IMR-90 (cell line): ENCODE measurements around the gene HOXC5. TPM values are rescaled to one million over a fixed set of nuclear protein-coding genes. Genes with fewer than 3 reads are reported as not detected.

Source experiments
- ATAC-seq: fragments of 200-7000 bp; cut with Tn5 transposase; 2 replicates; pipeline ENCODE4 v1.9.1; 2020; ENCODE audit warnings: low read depth, mild to moderate bottlenecking, moderate library complexity
- BruUV-seq: library from RNA; stranded (reverse); fragments of 400-500 nt; replicated peaks from 2 replicates; lab custom pipeline; 2021; lab: Mats Ljungman, UMichigan
- CTCF ChIA-PET: fragments of 300-600 bp; formaldehyde crosslinking; extraction: SDS; loops from one replicate; lab custom pipeline; 2021; ENCODE audit warnings: antibody characterized with exemption; lab: Yijun Ruan, JAX
- POLR2A ChIA-PET: fragments of 300-600 bp; sonication (Branson Sonifier 250); formaldehyde crosslinking; loops from one replicate; lab custom pipeline; 2022; ENCODE audit warnings: antibody characterized with exemption; ENCODE audit not compliant: unreplicated experiment; lab: Charles Lee
- DNase-seq: peaks from one replicate; pipeline ENCODE4 v3.0.0; 2013
- H2AFZ ChIP-seq: replicated peaks from 2 replicates; pipeline ENCODE3; 2013; ENCODE audit warnings: low read length, mild to moderate bottlenecking; ENCODE audit not compliant: poor library complexity
- H2AK5ac ChIP-seq: 2 replicates; pipeline ENCODE4 v1.6.1; 2013; ENCODE audit warnings: low read depth, low read length, inconsistent platforms
- H2AK9ac ChIP-seq: replicated peaks from 2 replicates; pipeline ENCODE3; 2013; ENCODE audit warnings: mild to moderate bottlenecking, low read depth, low read length, moderate library complexity; ENCODE audit not compliant: poor library complexity
- H2BK120ac ChIP-seq: 2 replicates; pipeline ENCODE4 v1.6.1; 2013; ENCODE audit warnings: low read depth, low read length, inconsistent platforms
- H2BK15ac ChIP-seq: 3 replicates; pipeline ENCODE4 v1.6.1; 2013; ENCODE audit warnings: low read depth, low read length, inconsistent platforms
- H2BK20ac ChIP-seq: 2 replicates; pipeline ENCODE4 v1.6.1; 2013; ENCODE audit warnings: low read depth, mild to moderate bottlenecking, inconsistent platforms, low read length, moderate library complexity
- H2BK5ac ChIP-seq: 2 replicates; pipeline ENCODE4 v1.6.1; 2013; ENCODE audit warnings: mild to moderate bottlenecking, low read depth, low read length, inconsistent platforms; ENCODE audit not compliant: poor library complexity, severe bottlenecking
- H3K14ac ChIP-seq: replicated peaks from 2 replicates; pipeline ENCODE4 v1.6.1; 2013; ENCODE audit warnings: low read depth, low read length, inconsistent platforms
- H3K18ac ChIP-seq: 2 replicates; pipeline ENCODE4 v1.6.1; 2013; ENCODE audit warnings: low read depth, low read length, control low read depth
- H3K23ac ChIP-seq: 2 replicates; pipeline ENCODE4 v1.6.1; 2013; ENCODE audit warnings: low read depth, low read length, inconsistent platforms
- H3K27ac ChIP-seq: 2 replicates; pipeline ENCODE4 v1.5.1; 2013; ENCODE audit warnings: mild to moderate bottlenecking, control low read depth, low read length; ENCODE audit not compliant: insufficient read depth
- H3K27me3 ChIP-seq: 2 replicates; pipeline ENCODE4 v1.6.1; 2013; ENCODE audit warnings: low read length; ENCODE audit not compliant: control insufficient read depth, insufficient read depth
- H3K36me3 ChIP-seq: 2 replicates; pipeline ENCODE4 v1.6.1; 2013; ENCODE audit warnings: low read length, mixed read lengths; ENCODE audit not compliant: control insufficient read depth, insufficient read depth
- H3K4ac ChIP-seq: 2 replicates; pipeline ENCODE4 v1.6.1; 2013; ENCODE audit warnings: low read depth, low read length, inconsistent platforms
- H3K4me1 ChIP-seq: 2 replicates; pipeline ENCODE4 v1.6.1; 2013; ENCODE audit warnings: low read length, mixed read lengths; ENCODE audit not compliant: control insufficient read depth, insufficient read depth
- H3K4me2 ChIP-seq: 2 replicates; pipeline ENCODE4 v1.6.1; 2013; ENCODE audit warnings: low read depth, mild to moderate bottlenecking, control low read depth, low read length, moderate library complexity
- H3K4me3 ChIP-seq: 2 replicates; pipeline ENCODE4 v1.5.1; 2013; ENCODE audit warnings: low read depth, mild to moderate bottlenecking, control low read depth, low read length, moderate library complexity; ENCODE audit not compliant: insufficient read depth
- H3K56ac ChIP-seq: 2 replicates; pipeline ENCODE4 v1.6.1; 2013; ENCODE audit warnings: low read length, inconsistent platforms; ENCODE audit not compliant: insufficient read depth; ENCODE audit errors: extremely low read depth
- H3K79me1 ChIP-seq, 2 experiments: 2 replicates each; pipeline ENCODE4 v1.6.1; 2013; ENCODE audit warnings: low read length in 2 of 2, inconsistent platforms in 1 of 2, low read depth in 1 of 2
- H3K9ac ChIP-seq: 2 replicates; pipeline ENCODE4 v1.6.1; 2013; ENCODE audit warnings: low read depth, low read length, control low read depth
- H3K9me1 ChIP-seq: 2 replicates; pipeline ENCODE4 v1.6.1; 2013; ENCODE audit warnings: low read length, inconsistent platforms; ENCODE audit not compliant: insufficient read depth
- H3K9me3 ChIP-seq: 2 replicates; pipeline ENCODE4 v1.6.1; 2013; ENCODE audit warnings: low read length; ENCODE audit not compliant: control insufficient read depth, insufficient read depth
- H4K20me1 ChIP-seq: 2 replicates; pipeline ENCODE4 v1.6.1; 2013; ENCODE audit warnings: low read length, inconsistent platforms; ENCODE audit not compliant: insufficient read depth
- H4K5ac ChIP-seq: 2 replicates; pipeline ENCODE4 v1.6.1; 2013; ENCODE audit warnings: mild to moderate bottlenecking, low read depth, low read length, control low read depth
- H4K8ac ChIP-seq, 2 experiments: 2 replicates each; pipeline ENCODE4 v1.6.1; 2013; ENCODE audit warnings: low read depth in 2 of 2, low read length in 2 of 2, control low read depth in 1 of 2, inconsistent platforms in 1 of 2
- H4K91ac ChIP-seq: 2 replicates; pipeline ENCODE4 v1.6.1; 2013; ENCODE audit warnings: low read depth, low read length, inconsistent platforms; ENCODE audit not compliant: insufficient read depth
- BHLHE40 ChIP-seq: fragments of 150-350 bp; IDR thresholded peaks from 2 replicates; pipeline ENCODE4 v1.6.1; 2016; ENCODE audit warnings: mild to moderate bottlenecking, low read depth, low read length
- CEBPB ChIP-seq: IDR thresholded peaks from 2 replicates; pipeline ENCODE4 v1.6.1; 2012; ENCODE audit warnings: low read depth, low read length, improper control_type of control experiment
- CTCF ChIP-seq: conservative IDR thresholded peaks from 2 replicates; pipeline ENCODE4 v1.5.1; 2012; ENCODE audit warnings: mild to moderate bottlenecking, low read depth, low read length, improper control_type of control experiment
- ELK1 ChIP-seq: fragments of 150-350 bp; IDR thresholded peaks from 2 replicates; pipeline ENCODE4 v1.6.1; 2016; ENCODE audit warnings: low read depth, mild to moderate bottlenecking, low read length, moderate library complexity, borderline replicate concordance
- MAFK ChIP-seq: IDR thresholded peaks from 2 replicates; pipeline ENCODE4 v1.6.1; 2012; ENCODE audit warnings: low read depth, low read length, improper control_type of control experiment
- MAZ ChIP-seq: IDR thresholded peaks from 2 replicates; pipeline ENCODE4 v1.6.1; 2012; ENCODE audit warnings: low read depth, mild to moderate bottlenecking, low read length, improper control_type of control experiment, moderate library complexity, borderline replicate concordance
- MXI1 ChIP-seq: IDR thresholded peaks from 2 replicates; pipeline ENCODE4 v1.6.1; 2012; ENCODE audit warnings: low read depth, mild to moderate bottlenecking, low read length, moderate library complexity, borderline replicate concordance
- NFE2L2 ChIP-seq: fragments of 150-350 bp; IDR thresholded peaks from 2 replicates; pipeline ENCODE4 v1.6.1; 2016; ENCODE audit warnings: low read depth, mild to moderate bottlenecking, low read length
- POLR2A ChIP-seq: IDR thresholded peaks from 2 replicates; pipeline ENCODE4 v1.6.1; 2012; ENCODE audit warnings: mild to moderate bottlenecking, low read depth, low read length
- RAD21 ChIP-seq: IDR thresholded peaks from 2 replicates; pipeline ENCODE4 v1.6.1; 2012; ENCODE audit warnings: low read length, improper control_type of control experiment
- RCOR1 ChIP-seq: IDR thresholded peaks from 2 replicates; pipeline ENCODE4 v1.6.1; 2012; ENCODE audit warnings: mild to moderate bottlenecking, low read length, improper control_type of control experiment; ENCODE audit not compliant: insufficient replicate concordance
- RFX5 ChIP-seq: IDR thresholded peaks from 2 replicates; pipeline ENCODE4 v1.8.0; 2012; ENCODE audit warnings: low read depth, mild to moderate bottlenecking, low read length, moderate library complexity
- SMC3 ChIP-seq: fragments of 150-350 bp; IDR thresholded peaks from 2 replicates; pipeline ENCODE4 v1.6.1; 2016; ENCODE audit warnings: low read depth, mild to moderate bottlenecking, antibody characterized with exemption, low read length, moderate library complexity
- USF2 ChIP-seq: fragments of 150-350 bp; IDR thresholded peaks from 2 replicates; pipeline ENCODE4 v1.6.1; 2017; ENCODE audit warnings: mild to moderate bottlenecking, antibody characterized with exemption, low read length, low read depth
- WGBS, 2 experiments: methylation state at CpG; one replicate each; pipeline versions ENCODE4 v1.1.5 to v1.1.7; 2013; ENCODE audit warnings: missing lambda C conversion rate in 2 of 2; ENCODE audit not compliant: insufficient read length in 1 of 2; ENCODE audit errors: extremely low coverage in 2 of 2; 5-methylcytosine and 5-hydroxymethylcytosine counted together
- dilution Hi-C: fragments of 300-500 bp; cut with HindIII; formaldehyde crosslinking; loops from one replicate; pipeline ENCODE4 v1.14.3; 2018; ENCODE audit warnings: low sequenced_read_pairs; ENCODE audit not compliant: unreplicated experiment
- in situ Hi-C: fragments of 300-500 bp; cut with MboI; formaldehyde crosslinking; loops from 3 replicates; pipeline ENCODE4 v1.14.3; 2019; ENCODE audit warnings: low sequenced_read_pairs, inconsistent platforms, mixed read lengths
- intact Hi-C: fragments of 100-400 bp; cut with micrococcal nuclease; formaldehyde crosslinking; loops from 2 replicates; pipeline ENCODE4 v1.10.0; 2022
- polyA plus RNA-seq, 3 experiments: library from polyadenylated mRNA; depleted of rRNA; stranded (reverse); fragments of >200 nt; gene quantifications; 2 replicates each; pipeline ENCODE4 v1.2.3, GENCODE V29; 2012; ENCODE audit warnings: low replicate concordance in 1 of 3
- total RNA-seq: library from RNA; depleted of rRNA; stranded (reverse); fragments of >200 nt; gene quantifications from 2 replicates; pipeline ENCODE4 v1.2.3, GENCODE V29; 2012

HOXC5 gene
- total and polyA plus RNA-seq, 2 of the 4 experiments (the other 2 are of a cell fraction) = not detected

- dilution Hi-C loops (no loop called here), in situ Hi-C loops (no loop called here), intact Hi-C loops (no loop called here)
- H3K14ac ChIP-seq = no peak overlapping the region
- H2BK5ac ChIP-seq = no peak overlapping the region
- no peak overlapping the region for H2AK9ac ChIP-seq
- no peak overlapping the region for H3K4ac ChIP-seq
- BruUV-seq = no TSS peak
- DNase-seq = no peak
- H4K8ac ChIP-seq = no peak overlapping the region
- no peak overlapping the region for H3K18ac ChIP-seq
- H2AFZ ChIP-seq = no peak overlapping the region
- no peak overlapping the region for H2BK20ac ChIP-seq
- no peak overlapping the region for H2AK5ac ChIP-seq
- no peaks in the 10 kb centered on the region for H3K79me1 ChIP-seq
- no peaks in the 10 kb centered on the region for H3K9me3 ChIP-seq
- H3K4me2 ChIP-seq = no peak overlapping the region
- ChIA-PET CTCF (interaction anchor here (1.3 kb wide), 1 partner anchor 178 kb away, joined by 7 read pairs; no protein-coding TSS in a partner anchor), POLR2A (interaction anchor here (0.6 kb wide), 1 partner anchor 176 kb away, joined by 6 read pairs; no protein-coding TSS in a partner anchor)
- H3K27ac ChIP-seq = no peak overlapping the region
- no peak overlapping the region for H4K5ac ChIP-seq
- H4K20me1 ChIP-seq = no peaks in the 10 kb centered on the region
- no peaks in the 10 kb centered on the region for H3K4me1 ChIP-seq
- no peak overlapping the region for H3K56ac ChIP-seq
- WGBS, 2 experiments = 17% methylated on average over 1 of the region's 8 CpGs; no CpG with 5 or more reads in 1 of the 2 experiments
- ATAC-seq = no peak
- no peak overlapping the region for H3K4me3 ChIP-seq
- no peaks in the 10 kb centered on the region for H3K36me3 ChIP-seq
- H3K9ac ChIP-seq = no peak overlapping the region
- no peak overlapping the region for H2BK15ac ChIP-seq
- peaks cover 83% of the 10 kb centered on the region for H3K27me3 ChIP-seq
- no peaks in the 10 kb centered on the region for H3K9me1 ChIP-seq
- H2BK120ac ChIP-seq = no peak overlapping the region
- no peak overlapping the region for H3K23ac ChIP-seq
- no peak overlapping the region for H4K91ac ChIP-seq
- no peak for TF ChIP-seq RAD21
- TF ChIP-seq MAZ = no peak
- TF ChIP-seq MAFK = no peak
- TF ChIP-seq NFE2L2 = no peak
- no peak for TF ChIP-seq CTCF
- TF ChIP-seq RCOR1 = no peak
- TF ChIP-seq POLR2A = no peak
- no peak for TF ChIP-seq RFX5
- TF ChIP-seq SMC3 = no peak
- TF ChIP-seq MXI1 = no peak
- no peak for TF ChIP-seq BHLHE40
- TF ChIP-seq USF2 = no peak
- no peak for TF ChIP-seq ELK1
- TF ChIP-seq CEBPB = no peak
Measured at GRCh38 chr12:54022960-54023884, 9.6 kb upstream of the HOXC5 start.
